HCT116 (cell line): ENCODE data around the gene CAPN1.

Experiments used
- CEBPB ChIP-seq: IDR thresholded peaks from 2 replicates; pipeline ENCODE4 v1.6.1; 2012; ENCODE audit warnings: low read depth
- EZH2 ChIP-seq: fragments of 200-600 bp; sonication (generic); IDR thresholded peaks from 2 replicates; pipeline ENCODE4 v1.6.1; 2017; ENCODE audit warnings: antibody characterized with exemption, mixed run types
- EZH2phosphoT487 ChIP-seq: fragments of 200-600 bp; IDR thresholded peaks from 2 replicates; pipeline ENCODE4 v1.6.1; 2018; ENCODE audit warnings: antibody characterized with exemption, borderline replicate concordance
- POLR2A ChIP-seq: IDR thresholded peaks from 2 replicates; pipeline ENCODE4 v1.7.0; 2011; ENCODE audit warnings: borderline replicate concordance; ENCODE audit not compliant: insufficient read depth, insufficient read length; ENCODE audit errors: extremely low read depth
- POLR2AphosphoS5 ChIP-seq: IDR thresholded peaks from 2 replicates; pipeline ENCODE4 v1.6.1; 2011; ENCODE audit warnings: mild to moderate bottlenecking, low read depth, low read length, moderate library complexity
- RAD21 ChIP-seq: IDR thresholded peaks from 2 replicates; pipeline ENCODE4 v1.6.1; 2012; ENCODE audit warnings: low read depth, mild to moderate bottlenecking
- TF ChIP-seq, protein P1 (sequence below), 3 experiments: fragments of 200-600 bp in 1 of 3; sonication (generic) in 1 of 3; IDR thresholded peaks in 2 of 3; conservative IDR thresholded peaks in 1 of 3; 2 replicates each; pipeline ENCODE4 v1.5.1; 2012 to 2017; ENCODE audit warnings: low read depth in 2 of 3, low read length in 2 of 3, antibody characterized with exemption in 1 of 3, borderline replicate concordance in 1 of 3, control low read depth in 1 of 3, mild to moderate bottlenecking in 1 of 3, mixed read lengths in 1 of 3, mixed run types in 1 of 3, moderate library complexity in 1 of 3; ENCODE audit not compliant: insufficient read depth in 1 of 3

DNA sequence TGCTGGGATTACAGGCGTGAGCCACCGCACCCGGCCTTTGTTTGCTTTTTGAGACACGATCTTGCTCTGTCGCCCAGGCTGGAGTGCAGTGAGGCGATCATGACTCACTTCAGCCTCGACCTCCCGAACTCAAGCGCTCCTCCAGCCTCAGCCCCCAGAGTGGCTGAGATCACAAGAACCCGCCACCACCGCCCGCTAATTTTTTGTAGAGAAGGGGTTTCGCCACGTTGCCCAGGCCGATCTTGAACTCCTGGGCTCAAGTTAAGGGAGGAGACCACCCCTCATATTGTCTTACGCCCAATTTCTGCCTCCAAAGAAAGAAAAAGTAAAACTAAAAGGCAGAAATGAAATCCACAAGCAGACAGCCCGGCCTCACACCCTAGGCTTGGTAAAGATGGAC, 78.6 kb downstream of the CAPN1 start:
- TF ChIP-seq POLR2A (no peak), EZH2 (no peak), POLR2AphosphoS5 (no peak), EZH2phosphoT487 (no peak), CEBPB (no peak), RAD21 (no peak)
- TF ChIP-seq, protein P1, sequence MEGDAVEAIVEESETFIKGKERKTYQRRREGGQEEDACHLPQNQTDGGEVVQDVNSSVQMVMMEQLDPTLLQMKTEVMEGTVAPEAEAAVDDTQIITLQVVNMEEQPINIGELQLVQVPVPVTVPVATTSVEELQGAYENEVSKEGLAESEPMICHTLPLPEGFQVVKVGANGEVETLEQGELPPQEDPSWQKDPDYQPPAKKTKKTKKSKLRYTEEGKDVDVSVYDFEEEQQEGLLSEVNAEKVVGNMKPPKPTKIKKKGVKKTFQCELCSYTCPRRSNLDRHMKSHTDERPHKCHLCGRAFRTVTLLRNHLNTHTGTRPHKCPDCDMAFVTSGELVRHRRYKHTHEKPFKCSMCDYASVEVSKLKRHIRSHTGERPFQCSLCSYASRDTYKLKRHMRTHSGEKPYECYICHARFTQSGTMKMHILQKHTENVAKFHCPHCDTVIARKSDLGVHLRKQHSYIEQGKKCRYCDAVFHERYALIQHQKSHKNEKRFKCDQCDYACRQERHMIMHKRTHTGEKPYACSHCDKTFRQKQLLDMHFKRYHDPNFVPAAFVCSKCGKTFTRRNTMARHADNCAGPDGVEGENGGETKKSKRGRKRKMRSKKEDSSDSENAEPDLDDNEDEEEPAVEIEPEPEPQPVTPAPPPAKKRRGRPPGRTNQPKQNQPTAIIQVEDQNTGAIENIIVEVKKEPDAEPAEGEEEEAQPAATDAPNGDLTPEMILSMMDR (IDR thresholded peaks at IDR 0.05 in 2 of 3, conservative IDR thresholded peaks at IDR 0.05 in 1 of 3; ENCODE audit: borderline replicate concordance in 1 of 3, insufficient read depth in 1 of 3, low read depth in 2 of 3, low read length in 2 of 3): no peak
